HepG2 (cell line): Measurements from ENCODE around the gene INAFM1. TPM values are rescaled to one million over a fixed set of nuclear protein-coding genes. Genes with fewer than 3 reads are reported as not detected.

Experiments
- KLF15 ChIP-seq: sonication (generic); formaldehyde crosslinking; IDR thresholded peaks from 2 replicates; pipeline ENCODE4 v1.8.1; 2023; ENCODE audit warnings: borderline replicate concordance, mild to moderate bottlenecking, inconsistent platforms, missing genetic modification reagents, mixed read lengths
- RFX3 ChIP-seq: IDR thresholded peaks from 2 replicates; pipeline ENCODE4 v1.6.1; 2016; ENCODE audit warnings: missing biosample characterization, missing genetic modification reagents
- ZFP1 ChIP-seq: IDR thresholded peaks from 2 replicates; pipeline ENCODE4 v1.6.1; 2016
- ZNF225 ChIP-seq: sonication (generic); formaldehyde crosslinking; IDR thresholded peaks from 2 replicates; pipeline ENCODE4 v1.4.0; 2020; ENCODE audit warnings: mild to moderate bottlenecking, missing genetic modification reagents
- polyA plus RNA-seq, 8 experiments: library from polyadenylated mRNA; depleted of rRNA in 3 of 8; stranded (reverse) in 7 of 8; unstranded in 1 of 8; fragments of >200 nt; fragmentation: Illumina TruSeq in 4 of 8; extraction: Trizol in 4 of 8; gene quantifications; 2 replicates each; pipeline versions ENCODE4 v1.2.1 to v1.2.3, GENCODE V29; 2011 to 2016; ENCODE audit warnings: low read depth in 4 of 8, missing spikeins in 1 of 8, mixed read lengths in 1 of 8; ENCODE audit not compliant: insufficient read depth in 1 of 8
- total RNA-seq, 5 experiments: library from RNA; depleted of rRNA; stranded (reverse); fragments of >200 nt; fragmentation: Illumina TruSeq; extraction: Trizol; gene quantifications; 2 replicates each; pipeline ENCODE4 v1.2.3, GENCODE V29; 2016; ENCODE audit warnings: low read depth in 1 of 5
- TF ChIP-seq, protein P1 (sequence below): sonication (generic); formaldehyde crosslinking; IDR thresholded peaks from 2 replicates; pipeline ENCODE4; 2020; ENCODE audit warnings: missing genetic modification reagents, mild to moderate bottlenecking, borderline replicate concordance
- TF ChIP-seq, protein P2 (sequence below): sonication (generic); formaldehyde crosslinking; IDR thresholded peaks from 2 replicates; pipeline ENCODE4 v1.9.0; 2021; ENCODE audit warnings: missing genetic modification reagents, borderline replicate concordance
- TF ChIP-seq, protein P3 (sequence below): sonication (generic); formaldehyde crosslinking; IDR thresholded peaks from 2 replicates; pipeline ENCODE4 v1.8.0; 2022; ENCODE audit warnings: missing genetic modification reagents, mild to moderate bottlenecking, moderate library complexity, borderline replicate concordance
- TF ChIP-seq, protein P4 (sequence below): sonication (generic); formaldehyde crosslinking; IDR thresholded peaks from 2 replicates; pipeline ENCODE4 v1.5.0; 2020; ENCODE audit warnings: missing genetic modification reagents, mild to moderate bottlenecking, borderline replicate concordance

The INAFM1 gene
- total and polyA plus RNA-seq, 2 of the 13 experiments (the other 11 are each of a cell fraction or from before 2014, with no cell fraction given) = 0.88 to 1.9 TPM

DNA sequence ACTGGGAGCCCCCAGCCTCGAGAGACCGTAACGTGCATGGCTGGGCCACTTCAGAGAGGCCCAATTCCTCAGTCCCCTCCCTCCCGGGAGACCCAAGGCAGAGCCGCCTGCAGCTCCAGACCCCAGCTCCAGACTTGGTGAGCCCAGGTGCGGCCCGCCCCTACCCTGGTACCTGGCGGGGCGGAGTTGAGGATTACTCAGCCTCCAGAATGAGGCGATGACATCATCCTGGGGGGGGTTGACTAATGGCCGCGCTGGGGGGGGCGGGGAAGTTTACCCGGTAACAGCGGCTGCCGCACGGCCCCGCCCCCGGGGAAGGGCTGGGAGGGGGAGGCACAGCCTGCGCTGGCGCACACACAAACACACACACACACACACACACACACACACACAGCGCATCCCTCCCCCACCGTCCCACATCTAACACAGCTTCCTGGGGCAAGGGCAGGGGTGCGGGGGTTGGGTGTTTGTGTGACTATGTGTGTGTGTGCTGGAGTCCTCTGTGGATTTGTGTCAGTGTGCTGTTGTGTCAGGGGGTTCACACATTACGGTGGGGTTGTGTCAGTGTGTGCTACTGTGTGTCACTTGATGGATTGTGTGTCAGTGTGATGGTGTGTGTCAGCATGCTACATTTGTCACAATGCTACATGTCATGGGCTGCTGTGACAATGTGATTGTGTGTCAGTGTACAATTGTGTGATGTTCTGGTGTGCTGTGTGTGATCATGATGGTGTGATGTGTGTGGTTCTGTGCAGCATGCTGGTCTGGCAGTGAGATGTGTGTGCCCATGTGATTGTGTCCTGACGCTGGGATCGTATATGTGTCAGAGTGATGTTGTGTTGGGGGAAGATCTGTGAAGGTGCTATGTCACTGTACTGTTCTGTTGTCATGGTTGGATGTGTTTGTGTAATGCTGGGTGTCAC lies 33.4 kb upstream of the INAFM1 start (continued):
- TF ChIP-seq, protein P1, sequence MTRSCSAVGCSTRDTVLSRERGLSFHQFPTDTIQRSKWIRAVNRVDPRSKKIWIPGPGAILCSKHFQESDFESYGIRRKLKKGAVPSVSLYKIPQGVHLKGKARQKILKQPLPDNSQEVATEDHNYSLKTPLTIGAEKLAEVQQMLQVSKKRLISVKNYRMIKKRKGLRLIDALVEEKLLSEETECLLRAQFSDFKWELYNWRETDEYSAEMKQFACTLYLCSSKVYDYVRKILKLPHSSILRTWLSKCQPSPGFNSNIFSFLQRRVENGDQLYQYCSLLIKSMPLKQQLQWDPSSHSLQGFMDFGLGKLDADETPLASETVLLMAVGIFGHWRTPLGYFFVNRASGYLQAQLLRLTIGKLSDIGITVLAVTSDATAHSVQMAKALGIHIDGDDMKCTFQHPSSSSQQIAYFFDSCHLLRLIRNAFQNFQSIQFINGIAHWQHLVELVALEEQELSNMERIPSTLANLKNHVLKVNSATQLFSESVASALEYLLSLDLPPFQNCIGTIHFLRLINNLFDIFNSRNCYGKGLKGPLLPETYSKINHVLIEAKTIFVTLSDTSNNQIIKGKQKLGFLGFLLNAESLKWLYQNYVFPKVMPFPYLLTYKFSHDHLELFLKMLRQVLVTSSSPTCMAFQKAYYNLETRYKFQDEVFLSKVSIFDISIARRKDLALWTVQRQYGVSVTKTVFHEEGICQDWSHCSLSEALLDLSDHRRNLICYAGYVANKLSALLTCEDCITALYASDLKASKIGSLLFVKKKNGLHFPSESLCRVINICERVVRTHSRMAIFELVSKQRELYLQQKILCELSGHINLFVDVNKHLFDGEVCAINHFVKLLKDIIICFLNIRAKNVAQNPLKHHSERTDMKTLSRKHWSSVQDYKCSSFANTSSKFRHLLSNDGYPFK = no peak
- TF ChIP-seq, protein P2, sequence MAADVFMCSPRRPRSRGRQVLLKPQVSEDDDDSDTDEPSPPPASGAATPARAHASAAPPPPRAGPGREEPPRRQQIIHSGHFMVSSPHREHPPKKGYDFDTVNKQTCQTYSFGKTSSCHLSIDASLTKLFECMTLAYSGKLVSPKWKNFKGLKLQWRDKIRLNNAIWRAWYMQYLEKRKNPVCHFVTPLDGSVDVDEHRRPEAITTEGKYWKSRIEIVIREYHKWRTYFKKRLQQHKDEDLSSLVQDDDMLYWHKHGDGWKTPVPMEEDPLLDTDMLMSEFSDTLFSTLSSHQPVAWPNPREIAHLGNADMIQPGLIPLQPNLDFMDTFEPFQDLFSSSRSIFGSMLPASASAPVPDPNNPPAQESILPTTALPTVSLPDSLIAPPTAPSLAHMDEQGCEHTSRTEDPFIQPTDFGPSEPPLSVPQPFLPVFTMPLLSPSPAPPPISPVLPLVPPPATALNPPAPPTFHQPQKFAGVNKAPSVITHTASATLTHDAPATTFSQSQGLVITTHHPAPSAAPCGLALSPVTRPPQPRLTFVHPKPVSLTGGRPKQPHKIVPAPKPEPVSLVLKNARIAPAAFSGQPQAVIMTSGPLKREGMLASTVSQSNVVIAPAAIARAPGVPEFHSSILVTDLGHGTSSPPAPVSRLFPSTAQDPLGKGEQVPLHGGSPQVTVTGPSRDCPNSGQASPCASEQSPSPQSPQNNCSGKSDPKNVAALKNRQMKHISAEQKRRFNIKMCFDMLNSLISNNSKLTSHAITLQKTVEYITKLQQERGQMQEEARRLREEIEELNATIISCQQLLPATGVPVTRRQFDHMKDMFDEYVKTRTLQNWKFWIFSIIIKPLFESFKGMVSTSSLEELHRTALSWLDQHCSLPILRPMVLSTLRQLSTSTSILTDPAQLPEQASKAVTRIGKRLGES (CRISPR knock-in tag) = no peak
- TF ChIP-seq, protein P3, sequence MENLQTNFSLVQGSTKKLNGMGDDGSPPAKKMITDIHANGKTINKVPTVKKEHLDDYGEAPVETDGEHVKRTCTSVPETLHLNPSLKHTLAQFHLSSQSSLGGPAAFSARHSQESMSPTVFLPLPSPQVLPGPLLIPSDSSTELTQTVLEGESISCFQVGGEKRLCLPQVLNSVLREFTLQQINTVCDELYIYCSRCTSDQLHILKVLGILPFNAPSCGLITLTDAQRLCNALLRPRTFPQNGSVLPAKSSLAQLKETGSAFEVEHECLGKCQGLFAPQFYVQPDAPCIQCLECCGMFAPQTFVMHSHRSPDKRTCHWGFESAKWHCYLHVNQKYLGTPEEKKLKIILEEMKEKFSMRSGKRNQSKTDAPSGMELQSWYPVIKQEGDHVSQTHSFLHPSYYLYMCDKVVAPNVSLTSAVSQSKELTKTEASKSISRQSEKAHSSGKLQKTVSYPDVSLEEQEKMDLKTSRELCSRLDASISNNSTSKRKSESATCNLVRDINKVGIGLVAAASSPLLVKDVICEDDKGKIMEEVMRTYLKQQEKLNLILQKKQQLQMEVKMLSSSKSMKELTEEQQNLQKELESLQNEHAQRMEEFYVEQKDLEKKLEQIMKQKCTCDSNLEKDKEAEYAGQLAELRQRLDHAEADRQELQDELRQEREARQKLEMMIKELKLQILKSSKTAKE (CRISPR knock-in tag) = peak; percentile 54; the same call in 1 of the 2 replicates
- TF ChIP-seq KLF15 (CRISPR knock-in tag) (no peak), ZFP1 (CRISPR knock-in tag) (no peak), RFX3 (CRISPR knock-in tag) (no peak), ZNF225 (no peak)
- TF ChIP-seq, protein P4, sequence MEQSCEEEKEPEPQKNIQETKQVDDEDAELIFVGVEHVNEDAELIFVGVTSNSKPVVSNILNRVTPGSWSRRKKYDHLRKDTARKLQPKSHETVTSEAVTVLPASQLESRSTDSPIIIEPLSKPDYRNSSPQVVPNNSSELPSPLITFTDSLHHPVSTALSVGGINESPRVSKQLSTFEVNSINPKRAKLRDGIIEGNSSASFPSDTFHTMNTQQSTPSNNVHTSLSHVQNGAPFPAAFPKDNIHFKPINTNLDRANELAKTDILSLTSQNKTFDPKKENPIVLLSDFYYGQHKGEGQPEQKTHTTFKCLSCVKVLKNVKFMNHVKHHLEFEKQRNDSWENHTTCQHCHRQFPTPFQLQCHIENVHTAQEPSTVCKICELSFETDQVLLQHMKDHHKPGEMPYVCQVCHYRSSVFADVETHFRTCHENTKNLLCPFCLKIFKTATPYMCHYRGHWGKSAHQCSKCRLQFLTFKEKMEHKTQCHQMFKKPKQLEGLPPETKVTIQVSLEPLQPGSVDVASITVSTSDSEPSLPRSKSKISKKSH = no peak
